ENCODE results near the gene ADAMTS18. TPM values are rescaled to one million over a fixed set of nuclear protein-coding genes. Genes with fewer than 3 reads are reported as not detected.
"Not testable (repeated sequence)": the region's sequence is repeated elsewhere in the genome, so short reads cannot be mapped to it uniquely, and the experiment has no call there.

The ADAMTS18 gene
- polyA plus RNA-seq, 2 of the 4 experiments (the other 2 are of a cell fraction): 0.03 TPM; not detected in 1

DNA sequence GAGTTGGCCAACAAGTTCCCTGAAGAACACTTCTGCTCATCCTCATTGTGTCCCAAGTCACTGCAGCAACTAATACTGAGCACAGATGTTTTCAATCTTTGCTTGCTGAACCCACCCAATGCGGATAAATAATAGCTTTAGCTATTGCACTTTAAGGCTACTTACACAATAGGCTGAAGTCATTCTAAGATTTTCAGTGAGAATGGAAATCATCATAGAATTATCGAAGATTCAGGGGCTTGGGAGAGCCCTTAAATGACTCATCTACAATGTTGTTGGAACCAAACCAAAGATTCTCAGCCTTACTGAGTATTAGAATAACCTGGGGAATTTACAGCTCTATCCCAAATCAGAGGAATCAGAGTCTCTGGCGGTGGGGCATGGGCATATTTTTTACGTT is 184.4 kb downstream of the ADAMTS18 start:
- Histone ChIP-seq H3K4me2 (no peak overlapping the region), H3K4me1 (no peaks in the 10 kb centered on the region), H3K4me3 (no peak overlapping the region), H3K27ac (no peak overlapping the region), H3K9me3 (no peaks in the 10 kb centered on the region)
- TF ChIP-seq MAFK (IDR thresholded peaks at IDR 0.05; ENCODE audit: partially characterized antibody) (no peak), HOXB13 (CRISPR knock-in tag; IDR thresholded peaks at IDR 0.05; ENCODE audit: low read depth) (no peak), ZFP36 (IDR thresholded peaks at IDR 0.05; ENCODE audit: borderline replicate concordance, partially characterized antibody) (no peak)
- DNase-seq (ENCODE audit: low read depth in 1 of 2, low spot score in 1 of 2): no peak
- CTCF ChIA-PET: interaction anchor here (1.3 to 2.7 kb wide), 3 partner anchors 14 to 410 kb away, joined by 3 to 14 read pairs (median 11); no protein-coding TSS in a partner anchor
- no peak for FAIRE-seq
- POLR2A ChIA-PET: no interaction called here
- no peak for ATAC-seq
- WGBS (ENCODE audit: missing lambda C conversion rate): 69% methylated on average over 4 of the region's 4 CpGs

DNA sequence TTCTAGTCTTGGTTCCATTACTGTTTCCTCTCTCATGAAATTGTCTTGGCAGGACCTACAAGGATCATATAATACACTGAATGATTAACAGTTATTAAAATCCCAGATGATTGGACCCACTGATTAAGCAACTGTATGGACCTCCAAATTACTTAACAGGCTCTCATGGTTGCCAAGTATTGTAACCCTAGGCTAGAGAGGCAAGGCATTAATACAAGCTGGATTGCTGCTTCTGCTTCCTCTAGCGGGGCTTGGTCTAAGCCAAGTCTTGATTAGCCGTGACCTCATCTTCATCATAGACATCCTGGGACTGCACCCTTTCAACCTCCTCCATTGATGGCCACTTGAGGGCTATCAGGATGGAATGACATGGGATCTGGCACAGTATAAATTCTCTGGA is 188.7 kb downstream of the ADAMTS18 start:
- no peak overlapping the region for H3K27ac ChIP-seq
- DNase-seq (ENCODE audit: low read depth in 1 of 2, low spot score in 1 of 2) (no peak), FAIRE-seq (no peak), ATAC-seq (no peak)
- TF ChIP-seq CHD4 (IDR thresholded peaks at IDR 0.05; ENCODE audit: borderline replicate concordance) (no peak), BHLHE40 (IDR thresholded peaks at IDR 0.05; ENCODE audit: low read depth, low read length) (no peak), RARB (CRISPR knock-in tag; IDR thresholded peaks at IDR 0.05) (no peak)
- no peak overlapping the region for H3K4me2 ChIP-seq
- H3K9me3 ChIP-seq: no peaks in the 10 kb centered on the region
- no peak overlapping the region for H3K4me3 ChIP-seq
- ChIA-PET CTCF (interaction anchor here (0.8 to 2.6 kb wide), 2 partner anchors 9 to 338 kb away, joined by 3 to 16 read pairs; no protein-coding TSS in a partner anchor), POLR2A (no interaction called here)
- WGBS (ENCODE audit: missing lambda C conversion rate): 92% methylated on average over 2 of the region's 2 CpGs
- H3K4me1 ChIP-seq: no peaks in the 10 kb centered on the region

GRCh38 chr16:77242471-77242870 is 192.4 kb downstream of the ADAMTS18 start:
- DNase-seq (ENCODE audit: low read depth in 1 of 2, low spot score in 1 of 2); H3K9me3 ChIP-seq; H3K27ac ChIP-seq; ATAC-seq; H3K4me3 ChIP-seq; H3K4me1 ChIP-seq; H3K4me2 ChIP-seq; POLR2A ChIA-PET; FAIRE-seq: not testable (repeated sequence)
- CTCF ChIA-PET: interaction anchor here (18.1 kb wide), 1 partner anchor 341 kb away, joined by 475 read pairs; no protein-coding TSS in a partner anchor
- 68% methylated on average over 5 of the region's 5 CpGs for WGBS (ENCODE audit: missing lambda C conversion rate)

DNA sequence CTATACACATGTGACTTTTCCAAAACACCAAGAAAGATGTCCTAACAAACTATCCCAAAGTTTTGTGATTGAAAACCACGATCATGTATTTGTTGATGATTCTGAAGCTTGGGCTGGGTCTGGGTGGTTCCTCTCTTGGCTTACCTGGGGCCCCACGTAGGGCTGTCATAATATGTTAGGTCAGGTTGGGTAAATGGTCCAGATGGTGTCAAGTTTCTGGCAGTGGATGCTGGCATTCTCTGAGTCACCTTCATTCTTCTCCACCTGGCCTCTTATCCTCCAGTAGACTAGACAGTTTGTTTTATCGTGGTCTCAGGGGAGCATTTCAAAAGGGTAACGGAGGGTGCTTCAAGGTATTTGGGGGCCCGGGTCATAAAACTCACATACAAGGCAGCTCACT is 196.2 kb downstream of the ADAMTS18 start:
- no peak overlapping the region for H3K4me3 ChIP-seq
- TF ChIP-seq GATA3 (IDR thresholded peaks at IDR 0.05; ENCODE audit: borderline replicate concordance) (no peak), JUN (IDR thresholded peaks at IDR 0.05) (no peak), EP300 (IDR thresholded peaks at IDR 0.05) (no peak), ZSCAN20 (CRISPR knock-in tag; IDR thresholded peaks at IDR 0.05) (no peak), CBX2 (IDR thresholded peaks at IDR 0.05; ENCODE audit: borderline replicate concordance, low read depth) (no peak), POLR2A (IDR thresholded peaks at IDR 0.05; ENCODE audit: low read length) (no peak), KDM5A (IDR thresholded peaks at IDR 0.05) (no peak), HOXA7 (CRISPR knock-in tag; IDR thresholded peaks at IDR 0.05) (no peak), FOSL2 (IDR thresholded peaks at IDR 0.05) (no peak), FOSL2 (CRISPR knock-in tag; IDR thresholded peaks at IDR 0.05) (no peak)
- TF ChIP-seq, protein P1, sequence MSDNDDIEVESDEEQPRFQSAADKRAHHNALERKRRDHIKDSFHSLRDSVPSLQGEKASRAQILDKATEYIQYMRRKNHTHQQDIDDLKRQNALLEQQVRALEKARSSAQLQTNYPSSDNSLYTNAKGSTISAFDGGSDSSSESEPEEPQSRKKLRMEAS (IDR thresholded peaks at IDR 0.05): no peak
- CTCF ChIA-PET: interaction anchor here (8.4 to 18.1 kb wide), 2 partner anchors 345 to 422 kb away, joined by 104 to 475 read pairs; no protein-coding TSS in a partner anchor
- no peak for FAIRE-seq
- H3K4me1 ChIP-seq: peaks cover 9% of the 10 kb centered on the region; the same call in 2 of the 3 replicates
- no peak for ATAC-seq
- no peak overlapping the region for H3K4me2 ChIP-seq
- DNase-seq (ENCODE audit: low read depth in 1 of 2, low spot score in 1 of 2): no peak
- H3K9me3 ChIP-seq: no peaks in the 10 kb centered on the region
- POLR2A ChIA-PET: no interaction called here
- 0 out of 6 replicates have a peak overlapping the region, but pooled peaks of 1 of the 2 experiments have one; percentile 6 for H3K27ac ChIP-seq
- WGBS (ENCODE audit: missing lambda C conversion rate): 73% methylated on average over 5 of the region's 5 CpGs

DNA sequence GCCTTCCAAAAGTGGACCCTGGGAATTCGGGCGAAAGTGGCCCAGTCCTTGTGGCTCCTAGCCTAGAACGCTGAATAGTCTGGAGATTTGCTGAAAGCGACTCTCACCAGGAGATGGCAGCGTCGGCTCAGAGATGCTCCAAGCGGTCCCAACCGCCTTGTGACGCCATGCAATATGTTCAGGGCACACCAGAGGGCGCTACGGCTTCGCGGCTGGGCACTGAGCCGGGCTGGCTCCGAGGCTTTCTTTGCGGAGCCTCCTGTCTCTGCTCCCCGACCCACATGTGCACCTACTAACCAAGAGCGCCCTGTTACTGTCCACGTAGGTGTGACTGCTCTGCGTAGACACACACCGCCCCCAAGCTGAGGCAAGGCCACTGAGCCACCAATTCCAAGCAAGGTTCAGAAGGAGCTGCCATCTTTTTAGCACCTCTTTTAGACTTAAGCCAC is 198.7 kb downstream of the ADAMTS18 start:
- H3K9me3 ChIP-seq: no peaks in the 10 kb centered on the region
- DNase-seq (ENCODE audit: low read depth in 1 of 2, low spot score in 1 of 2) (peak; percentile 60 to 84), ATAC-seq (peak; percentile 94 to 97), FAIRE-seq (peak; percentile 92)
- H3K4me2 ChIP-seq: peak overlapping the region; percentile 71
- peak overlapping the region; percentile 57 to 68; a peak in 4 of 6 replicates for H3K27ac ChIP-seq
- POLR2A ChIA-PET: interaction anchor here (1.0 kb wide), 1 partner anchor 347 kb away, joined by 3 read pairs; no protein-coding TSS in a partner anchor
- peaks cover 9% of the 10 kb centered on the region; the same call in 2 of the 3 replicates for H3K4me1 ChIP-seq
- CTCF ChIA-PET: interaction anchor here (0.6 to 18.1 kb wide), 81 partner anchors 8 to 867 kb away, joined by 3 to 475 read pairs (median 4); partner anchors contain the start of gene ADAMTS18
- H3K4me3 ChIP-seq: no peak overlapping the region
- 2% methylated on average over 18 of the region's 21 CpGs for WGBS (ENCODE audit: missing lambda C conversion rate)
- no peak for TF ChIP-seq MAFK (IDR thresholded peaks at IDR 0.05; ENCODE audit: partially characterized antibody)
- 0 out of 4 replicates have a peak, but pooled peaks of 1 of the 2 experiments have one; percentile 16 for TF ChIP-seq CEBPB (IDR thresholded peaks at IDR 0.05)
- no peak for TF ChIP-seq FOSL2 (IDR thresholded peaks at IDR 0.05)
- peak; percentile 6; the same call in 1 of the 2 replicates for TF ChIP-seq FOSL2 (CRISPR knock-in tag; IDR thresholded peaks at IDR 0.05)
- no peak for TF ChIP-seq EP300 (IDR thresholded peaks at IDR 0.05)
- TF ChIP-seq HOXB13 (CRISPR knock-in tag; IDR thresholded peaks at IDR 0.05; ENCODE audit: low read depth): peak; percentile 35; the same call in 1 of the 2 replicates
- TF ChIP-seq JUN (IDR thresholded peaks at IDR 0.05): peak in 1 of 2 experiments; percentile 20; a peak in 1 of 5 replicates
- TF ChIP-seq RAD21 (conservative IDR thresholded peaks at IDR 0.05 in 1 of 2, IDR thresholded peaks at IDR 0.05 in 1 of 2): peak; percentile 100
- no peak for TF ChIP-seq KDM1A (IDR thresholded peaks at IDR 0.05; ENCODE audit: low read depth)
- peak; percentile 15 for TF ChIP-seq ZFP36 (IDR thresholded peaks at IDR 0.05; ENCODE audit: borderline replicate concordance, partially characterized antibody)
- TF ChIP-seq, protein P2, sequence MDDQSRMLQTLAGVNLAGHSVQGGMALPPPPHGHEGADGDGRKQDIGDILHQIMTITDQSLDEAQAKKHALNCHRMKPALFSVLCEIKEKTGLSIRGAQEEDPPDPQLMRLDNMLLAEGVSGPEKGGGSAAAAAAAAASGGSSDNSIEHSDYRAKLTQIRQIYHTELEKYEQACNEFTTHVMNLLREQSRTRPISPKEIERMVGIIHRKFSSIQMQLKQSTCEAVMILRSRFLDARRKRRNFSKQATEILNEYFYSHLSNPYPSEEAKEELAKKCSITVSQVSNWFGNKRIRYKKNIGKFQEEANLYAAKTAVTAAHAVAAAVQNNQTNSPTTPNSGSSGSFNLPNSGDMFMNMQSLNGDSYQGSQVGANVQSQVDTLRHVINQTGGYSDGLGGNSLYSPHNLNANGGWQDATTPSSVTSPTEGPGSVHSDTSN (IDR thresholded peaks at IDR 0.05): no peak
- no peak for TF ChIP-seq EHMT2 (IDR thresholded peaks at IDR 0.05; ENCODE audit: low read depth)
- TF ChIP-seq SMC3 (IDR thresholded peaks at IDR 0.05): peak; percentile 100
- TF ChIP-seq, protein P1 (IDR thresholded peaks at IDR 0.05): peak; percentile 80
- peak; percentile 100 for TF ChIP-seq CTCF (IDR thresholded peaks at IDR 0.05)
